HG02610 (cell line): ENCODE measurements around the gene HTR2C.
"Not testable (repeated sequence)": the region's sequence is repeated elsewhere in the genome, so short reads cannot be mapped to it uniquely, and the experiment has no call there.

Experiments
- ATAC-seq: cut with Tn5 transposase; IDR thresholded peaks from one replicate; pipeline ENCODE4 v1.9.1; 2021; ENCODE audit warnings: mild to moderate bottlenecking, moderate library complexity; ENCODE audit not compliant: unreplicated experiment

Gene HTR2C

DNA sequence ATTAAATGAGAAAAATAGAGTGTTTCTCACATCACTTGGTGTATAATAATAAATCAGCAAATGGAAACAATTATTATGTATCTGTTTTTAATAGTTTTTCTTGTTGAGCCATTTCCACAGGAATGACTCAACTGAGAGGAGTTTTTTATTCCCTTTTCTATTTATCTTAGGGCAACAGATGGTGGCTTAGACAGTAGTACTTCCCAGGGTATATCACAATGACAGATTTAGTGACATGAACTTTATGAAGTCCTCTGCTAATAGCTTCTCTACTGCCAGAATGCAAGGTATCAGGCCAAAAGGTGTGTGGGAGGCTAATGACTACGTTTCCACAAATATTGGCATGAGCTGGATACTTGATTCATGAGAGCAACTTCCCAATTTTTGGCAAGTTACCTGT is 126.7 kb downstream of the HTR2C start:
- no peak for ATAC-seq

DNA sequence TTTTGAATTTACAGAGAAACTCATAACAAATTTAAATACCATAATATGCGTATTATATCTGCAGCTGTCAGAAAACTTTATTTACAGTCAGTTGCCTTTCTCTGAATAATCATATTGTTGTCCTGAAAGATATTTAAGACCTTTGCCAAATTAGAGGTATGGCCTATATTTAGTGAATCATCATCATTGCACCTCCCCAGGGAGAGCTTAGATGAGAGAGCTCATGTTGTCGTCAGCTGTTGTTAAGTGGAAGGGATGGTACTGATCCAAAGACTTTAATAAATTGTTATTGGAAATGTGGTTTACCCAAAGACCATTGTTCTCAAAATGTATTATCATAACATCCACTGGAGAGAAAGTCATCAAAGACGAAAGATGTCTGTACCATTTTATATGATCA is 128.6 kb downstream of the HTR2C start:
- ATAC-seq: no peak

DNA sequence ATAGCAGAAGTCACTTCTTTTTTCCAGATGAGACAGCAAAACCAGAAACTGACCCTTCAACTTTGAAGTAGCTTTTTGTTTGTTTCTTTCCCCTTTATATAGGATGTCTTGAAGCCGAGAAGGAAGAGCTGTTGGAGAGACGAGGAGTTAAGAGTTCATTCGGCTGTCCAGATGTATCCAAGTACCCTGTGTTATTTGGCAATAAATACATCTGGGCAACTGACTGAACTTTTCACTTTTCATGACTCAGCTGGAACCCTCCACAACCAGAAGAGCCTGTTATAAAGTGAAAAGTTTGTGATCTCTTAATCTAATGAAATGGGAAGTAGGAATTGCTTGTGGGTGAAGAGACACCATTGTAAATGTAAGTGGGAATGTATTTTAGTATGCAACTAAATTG is 131.2 kb downstream of the HTR2C start:
- no peak for ATAC-seq

DNA sequence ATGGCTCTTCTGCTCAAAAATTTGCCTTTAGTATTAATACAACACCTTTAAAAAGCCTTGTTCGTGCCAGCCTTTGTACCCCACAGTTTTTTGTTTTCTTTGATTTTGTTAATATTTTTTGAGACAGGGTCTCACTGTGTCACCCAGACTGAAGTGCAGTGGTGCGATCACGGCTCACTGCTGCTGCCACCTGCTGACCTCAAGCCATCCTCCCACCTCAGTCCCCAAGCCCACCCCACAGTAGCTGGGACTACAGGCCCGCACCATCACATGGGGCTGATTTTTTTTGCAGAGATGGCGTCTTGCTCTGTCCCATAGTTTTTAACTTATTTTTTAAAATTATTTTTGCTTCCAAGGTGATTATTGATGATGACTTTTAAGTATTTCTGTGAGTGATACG is 134.0 kb downstream of the HTR2C start:
- no peak for ATAC-seq

DNA sequence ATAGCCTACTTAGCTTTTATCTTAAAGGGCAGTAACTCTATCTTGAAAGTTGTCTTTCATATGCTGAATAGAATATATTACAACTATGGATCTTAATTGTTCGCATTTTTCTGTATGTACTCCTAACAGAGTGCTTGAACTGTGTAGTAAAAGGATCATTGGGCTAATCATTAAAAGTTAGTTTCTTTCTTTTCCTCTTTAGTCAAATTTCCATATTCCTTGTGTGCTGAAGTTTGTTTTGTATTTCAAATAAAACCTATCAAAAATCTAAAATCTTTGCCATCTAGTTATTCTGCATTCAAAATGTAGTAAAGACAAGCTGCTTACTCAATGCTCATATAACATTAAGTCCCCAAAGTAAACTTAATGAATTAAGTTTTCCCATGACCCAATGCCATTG is 182.7 kb downstream of the HTR2C start:
- ATAC-seq: no peak

DNA sequence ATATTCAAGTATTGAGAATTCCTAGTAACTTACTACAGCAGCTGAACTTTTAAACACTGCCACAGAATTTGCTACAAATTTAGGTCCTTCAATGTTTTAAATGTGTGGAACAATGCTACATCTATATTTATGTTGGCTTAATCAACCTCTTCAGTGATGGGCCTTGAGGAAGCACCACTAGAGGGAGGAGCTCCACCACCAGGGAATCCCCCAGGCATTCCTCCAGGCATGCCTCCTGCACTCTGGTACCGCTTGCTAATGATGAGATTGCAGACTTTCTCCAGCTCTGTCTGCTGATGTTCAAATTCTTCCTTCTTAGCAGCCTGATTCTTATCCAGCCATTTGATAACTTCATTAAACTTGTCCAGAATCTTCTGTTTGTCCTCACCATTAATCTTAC is 190.8 kb downstream of the HTR2C start:
- ATAC-seq: no peak

DNA sequence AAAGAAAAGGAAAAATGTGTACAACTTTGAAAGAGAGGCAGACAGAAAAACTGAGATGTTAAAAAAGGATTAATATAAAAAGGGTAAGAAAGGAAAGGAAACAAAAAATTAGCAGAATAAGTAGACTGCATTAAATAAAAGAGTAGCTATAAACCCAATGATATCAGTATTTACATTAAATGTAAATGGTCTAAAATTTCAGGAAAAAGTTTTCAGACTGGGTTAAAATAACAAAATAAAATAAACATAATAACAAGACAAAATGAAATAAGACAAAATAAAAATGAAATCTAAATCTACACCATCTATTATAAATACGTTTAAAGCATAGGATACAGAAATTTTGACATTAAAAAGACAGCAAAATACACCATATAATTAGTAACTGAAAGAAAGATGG is 199.0 kb downstream of the HTR2C start:
- ATAC-seq: no peak

DNA sequence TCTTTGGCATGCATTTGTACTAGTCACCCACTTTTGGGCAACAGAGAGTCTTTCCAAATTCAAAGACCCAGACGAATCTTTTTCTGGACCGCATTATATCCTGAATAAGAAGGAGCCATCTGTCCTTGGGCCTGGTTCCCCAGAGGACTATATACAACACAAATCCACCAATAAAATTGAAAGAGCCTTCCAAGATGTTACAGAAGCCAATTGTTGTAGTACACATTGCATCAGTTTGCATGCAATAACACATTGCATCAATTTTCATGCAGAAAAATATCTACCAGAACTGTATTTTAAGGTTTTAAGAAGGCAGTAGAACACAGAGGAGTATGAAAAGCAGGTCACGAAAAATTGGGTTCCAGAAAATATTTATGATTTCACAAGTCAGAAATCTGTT is 203.2 kb downstream of the HTR2C start:
- ATAC-seq: no peak

DNA sequence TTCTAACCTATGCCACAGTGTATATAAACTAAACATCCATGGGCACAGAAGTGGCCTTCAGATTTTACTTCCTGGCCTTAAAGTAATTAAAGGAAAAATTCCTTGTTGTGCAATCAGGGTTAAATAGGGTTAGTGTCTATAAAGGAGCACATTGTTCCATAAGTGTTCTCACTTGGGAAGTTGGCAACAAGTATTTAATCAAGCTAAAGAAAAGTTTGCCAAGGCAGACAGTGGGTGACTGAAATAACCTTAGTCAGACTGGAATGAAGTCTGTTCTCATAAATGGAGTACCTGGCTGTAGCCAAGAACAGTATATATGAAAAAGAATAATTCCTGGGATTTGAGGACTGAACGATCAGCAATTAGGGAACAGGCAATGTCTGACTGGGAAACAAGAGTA is 213.6 kb downstream of the HTR2C start:
- no peak for ATAC-seq

DNA sequence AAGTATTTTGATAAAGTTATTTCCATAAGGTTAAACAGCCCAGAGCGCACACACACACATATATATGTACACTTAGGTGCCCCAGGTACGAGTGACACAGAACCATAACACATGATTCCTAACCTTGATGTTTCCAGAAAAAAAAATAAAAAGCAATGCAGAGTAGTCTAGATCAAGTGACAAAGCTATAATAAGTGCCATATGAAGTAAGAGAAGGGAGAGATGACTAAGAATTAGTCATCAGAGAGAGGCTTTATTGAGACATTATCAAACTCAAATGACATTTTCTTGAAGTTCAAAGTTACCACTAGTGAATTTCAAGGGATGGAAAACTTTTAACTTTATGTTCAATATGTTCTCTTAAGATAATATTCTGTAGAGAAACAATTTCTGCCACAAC is 215.0 kb downstream of the HTR2C start:
- ATAC-seq: no peak

DNA sequence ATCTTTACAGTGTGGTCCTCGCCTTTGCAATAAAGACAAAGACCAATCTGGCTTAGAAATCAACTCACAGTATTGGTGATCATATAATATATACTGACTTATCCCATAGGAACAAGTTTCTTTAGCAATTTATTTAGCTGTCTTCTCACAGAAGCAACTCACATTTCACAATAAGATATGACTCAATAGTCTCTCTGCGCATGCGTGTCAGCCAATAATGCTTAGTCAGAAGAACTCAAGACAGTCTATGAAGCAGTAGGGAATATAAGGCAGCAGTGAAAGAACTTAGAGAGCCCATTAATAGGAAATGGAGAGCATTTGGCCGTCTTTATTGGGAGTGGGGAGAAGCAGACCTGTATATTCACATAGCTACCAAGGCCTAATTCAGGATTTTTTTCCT is 216.8 kb downstream of the HTR2C start:
- no peak for ATAC-seq

DNA sequence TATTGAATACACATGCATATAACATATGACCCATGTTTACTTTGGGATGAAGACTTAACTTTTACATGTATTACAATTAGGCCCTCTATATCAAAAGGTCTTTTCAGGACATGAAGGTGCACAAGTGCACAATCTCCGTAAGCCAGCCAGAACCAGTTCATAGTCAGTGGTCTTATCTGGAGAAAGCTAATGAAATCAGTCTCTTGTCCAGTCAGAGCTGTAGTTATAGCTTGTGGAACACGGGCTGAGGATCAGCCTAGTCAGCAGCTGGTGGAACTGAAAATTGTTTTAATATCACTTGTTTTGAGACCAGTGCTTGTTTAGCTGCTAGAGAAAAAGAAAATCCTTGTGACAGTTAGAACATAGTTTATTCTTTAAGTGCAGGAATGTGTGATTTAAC is 235.6 kb downstream of the HTR2C start:
- no peak for ATAC-seq

DNA sequence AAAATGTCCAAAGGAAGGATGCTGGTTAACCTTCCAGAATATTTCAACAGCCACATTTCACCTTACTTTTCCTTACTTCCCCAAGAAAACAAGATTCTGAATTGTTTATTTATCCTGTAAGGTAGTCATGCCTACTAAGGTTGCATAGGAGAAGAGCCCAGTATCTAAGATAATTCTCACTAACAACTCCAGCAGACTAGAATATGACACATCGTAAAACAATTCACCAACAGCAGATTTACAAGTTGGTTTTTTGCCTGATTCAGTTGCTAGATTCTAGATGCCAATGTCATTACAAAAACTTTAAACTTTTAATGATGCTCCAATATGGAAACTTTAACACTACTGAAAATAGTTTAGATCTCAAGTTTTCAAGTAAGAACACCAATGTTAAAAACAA is 257.2 kb downstream of the HTR2C start:
- no peak for ATAC-seq

DNA sequence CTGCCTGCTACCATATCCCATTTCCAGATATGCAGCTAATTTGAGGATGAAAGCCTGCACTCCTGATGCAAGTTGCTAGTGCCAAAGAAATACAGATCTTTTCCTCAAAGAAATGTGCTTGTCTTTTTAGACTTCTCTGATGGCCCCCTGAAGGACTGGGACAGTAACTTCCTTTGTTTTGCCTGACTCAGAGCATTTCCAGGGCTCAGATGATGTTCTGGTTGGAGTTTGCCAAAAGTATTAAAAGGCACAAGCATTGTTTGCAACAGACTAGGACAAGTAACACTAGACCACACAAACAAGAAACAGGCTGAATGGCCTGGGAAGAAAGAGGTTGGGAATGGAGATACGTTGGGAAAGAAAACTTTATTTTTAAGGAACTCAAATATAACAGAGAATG is 258.3 kb downstream of the HTR2C start:
- no peak for ATAC-seq

DNA sequence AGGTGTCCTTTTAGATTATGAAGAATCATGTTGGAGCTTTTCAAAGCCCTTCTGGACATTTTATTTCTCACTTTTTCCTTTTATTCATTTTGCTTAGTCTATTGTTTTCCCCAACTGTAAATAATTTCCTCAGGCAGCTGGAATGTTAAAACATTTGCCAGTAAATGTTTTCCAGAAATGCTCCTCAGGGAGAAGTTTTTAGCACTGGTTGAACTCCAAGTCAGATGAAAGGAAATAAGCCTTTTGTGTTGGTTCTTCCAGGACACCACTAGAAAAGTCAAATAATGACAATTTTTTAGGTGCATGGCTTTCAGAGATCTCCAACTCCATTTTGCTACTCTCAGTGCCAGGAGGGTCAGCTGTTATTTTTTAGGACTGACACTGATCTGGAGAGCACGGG is 305.6 kb downstream of the HTR2C start:
- no peak for ATAC-seq

DNA sequence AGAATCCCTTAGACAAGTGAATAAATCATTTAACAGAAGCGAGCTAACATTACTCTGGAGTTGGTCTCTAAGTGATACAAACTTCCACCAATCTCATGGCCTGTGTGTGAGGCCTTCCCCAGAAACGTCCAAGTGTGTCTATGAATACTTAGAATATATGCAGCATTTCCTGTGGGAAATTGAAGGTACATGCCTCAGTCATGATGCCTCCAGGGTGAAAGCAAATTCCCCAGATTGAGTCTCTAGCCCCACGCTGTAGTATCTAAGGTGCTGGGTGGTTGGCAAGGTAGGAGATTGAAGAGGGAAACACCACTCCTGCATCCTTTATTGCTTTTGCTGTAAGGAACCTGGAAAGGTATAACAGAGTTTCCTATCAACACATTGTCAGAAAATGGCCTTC is 319.7 kb downstream of the HTR2C start:
- no peak for ATAC-seq

DNA sequence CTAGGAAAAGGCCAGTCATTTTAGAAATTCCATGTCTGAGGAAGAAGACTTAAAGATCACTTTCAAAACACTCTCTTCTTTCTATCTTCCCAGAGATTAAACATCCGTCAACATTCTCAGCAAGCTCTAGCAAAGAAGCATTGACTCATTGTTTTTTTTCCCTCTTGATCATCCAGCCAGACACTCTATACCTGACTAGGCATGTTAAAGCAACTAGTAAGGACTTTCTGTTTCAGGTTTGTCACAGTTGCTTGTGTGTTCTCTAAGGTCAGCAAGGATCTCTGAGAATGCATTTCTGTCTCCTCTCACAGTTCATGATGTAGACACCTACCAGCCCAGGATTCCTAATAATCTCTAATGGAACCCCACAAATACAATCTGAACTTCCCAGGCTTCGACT is 321.4 kb downstream of the HTR2C start:
- no peak for ATAC-seq

DNA sequence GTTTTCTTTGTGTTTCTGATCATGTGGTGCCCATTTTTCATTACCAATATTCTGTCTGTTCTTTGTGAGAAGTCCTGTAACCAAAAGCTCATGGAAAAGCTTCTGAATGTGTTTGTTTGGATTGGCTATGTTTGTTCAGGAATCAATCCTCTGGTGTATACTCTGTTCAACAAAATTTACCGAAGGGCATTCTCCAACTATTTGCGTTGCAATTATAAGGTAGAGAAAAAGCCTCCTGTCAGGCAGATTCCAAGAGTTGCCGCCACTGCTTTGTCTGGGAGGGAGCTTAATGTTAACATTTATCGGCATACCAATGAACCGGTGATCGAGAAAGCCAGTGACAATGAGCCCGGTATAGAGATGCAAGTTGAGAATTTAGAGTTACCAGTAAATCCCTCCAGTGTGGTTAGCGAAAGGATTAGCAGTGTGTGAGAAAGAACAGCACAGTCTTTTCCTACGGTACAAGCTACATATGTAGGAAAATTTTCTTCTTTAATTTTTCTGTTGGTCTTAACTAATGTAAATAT is 323.2 kb downstream of the HTR2C start:
- ATAC-seq: no peak

DNA sequence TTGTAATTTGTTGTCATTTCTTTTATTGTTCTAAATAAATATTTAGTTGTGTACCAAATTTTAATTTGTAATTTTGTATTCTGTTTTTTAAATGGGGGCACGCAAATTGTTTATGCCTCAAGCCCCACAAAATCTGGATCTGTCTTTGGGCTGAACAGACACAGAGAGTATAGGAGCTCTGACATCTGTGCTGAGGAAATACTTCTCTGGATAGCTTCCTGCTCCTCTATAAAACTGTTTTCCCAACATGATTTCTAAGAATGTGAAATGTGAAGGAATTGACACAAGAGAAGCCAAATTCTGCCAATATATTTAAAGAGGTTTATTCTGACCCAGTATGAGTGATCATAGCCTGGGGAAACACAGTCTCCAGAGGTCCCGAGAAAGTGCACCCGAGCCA is 340.5 kb downstream of the HTR2C start:
- ATAC-seq: no peak

DNA sequence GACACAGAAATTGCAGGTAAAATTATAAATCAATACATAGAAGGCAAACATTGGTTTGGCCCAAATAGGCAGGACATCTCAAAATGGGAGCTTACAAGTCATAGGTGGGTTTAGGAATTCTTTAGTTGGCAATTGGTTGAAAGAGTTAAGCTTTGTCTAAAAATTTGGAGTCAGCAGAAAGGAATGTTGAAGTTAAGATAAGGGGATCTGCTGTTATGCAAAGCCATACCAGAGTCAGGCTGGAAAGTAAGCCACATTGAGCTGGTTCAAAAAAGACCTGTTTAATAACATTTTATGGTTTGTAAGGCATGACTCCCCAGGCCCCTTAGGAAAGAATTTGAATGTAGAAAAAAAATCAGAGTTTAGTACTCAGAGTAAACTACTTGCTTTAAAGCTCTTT is 341.0 kb downstream of the HTR2C start:
- ATAC-seq: no peak

DNA sequence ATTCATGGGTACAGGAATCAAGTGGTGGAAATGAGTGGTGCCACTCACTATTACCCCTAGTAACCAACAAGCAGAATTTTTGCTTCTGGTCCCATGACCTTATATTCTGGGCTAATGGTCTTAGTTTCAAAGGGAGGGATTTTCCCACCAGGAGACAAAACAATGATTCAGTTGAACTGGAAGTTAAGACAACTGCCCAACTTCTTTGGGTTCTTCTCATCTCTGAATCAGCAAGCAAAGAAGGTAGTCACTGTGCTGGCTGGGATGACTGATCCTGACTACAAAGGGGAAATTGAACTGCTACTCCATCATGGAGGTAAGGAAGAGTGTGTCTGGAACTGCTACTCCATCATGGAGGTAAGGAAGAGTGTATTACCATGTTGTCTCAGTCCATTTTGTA is 346.3 kb downstream of the HTR2C start:
- no peak for ATAC-seq

DNA sequence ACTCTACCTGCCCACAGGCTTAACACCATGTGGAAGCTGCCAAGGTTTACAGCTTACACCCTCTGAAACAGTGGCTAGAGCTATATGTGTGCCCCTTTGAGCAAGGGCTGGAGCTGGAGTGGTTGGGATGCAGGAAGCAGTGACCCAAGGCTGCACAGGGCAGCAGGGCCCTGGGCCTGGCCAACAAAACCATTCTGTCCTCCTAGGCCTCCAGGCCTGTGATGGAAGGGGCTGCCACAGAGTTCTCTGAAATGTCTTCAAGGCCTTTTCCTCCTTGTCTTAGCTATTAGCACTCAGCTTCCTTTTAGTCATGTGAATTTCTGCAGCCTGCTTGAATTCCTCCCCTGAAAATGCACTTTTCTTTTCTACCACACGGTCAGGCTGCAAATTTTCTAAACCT is 348.7 kb downstream of the HTR2C start:
- no peak for ATAC-seq

DNA sequence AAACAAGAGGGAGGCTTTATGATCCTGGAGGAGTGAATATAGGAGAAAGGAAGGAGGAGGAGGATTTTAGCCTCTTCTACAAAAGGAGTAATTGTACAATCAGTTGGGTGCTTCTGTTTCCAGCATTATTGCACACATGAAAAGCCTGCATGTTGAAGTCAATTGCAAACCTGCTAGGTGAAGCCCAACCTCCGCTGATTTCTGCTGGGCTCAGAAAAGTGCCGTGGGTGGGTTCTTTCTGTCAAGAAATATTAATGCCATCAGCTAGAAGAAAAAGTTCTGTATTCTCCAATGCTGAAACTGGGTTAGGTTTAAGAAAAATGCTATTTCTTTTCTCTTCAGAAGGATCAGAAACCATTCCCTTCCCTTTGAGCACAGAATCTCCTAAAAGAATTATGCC is 349.4 kb downstream of the HTR2C start:
- ATAC-seq: not testable (repeated sequence)

DNA sequence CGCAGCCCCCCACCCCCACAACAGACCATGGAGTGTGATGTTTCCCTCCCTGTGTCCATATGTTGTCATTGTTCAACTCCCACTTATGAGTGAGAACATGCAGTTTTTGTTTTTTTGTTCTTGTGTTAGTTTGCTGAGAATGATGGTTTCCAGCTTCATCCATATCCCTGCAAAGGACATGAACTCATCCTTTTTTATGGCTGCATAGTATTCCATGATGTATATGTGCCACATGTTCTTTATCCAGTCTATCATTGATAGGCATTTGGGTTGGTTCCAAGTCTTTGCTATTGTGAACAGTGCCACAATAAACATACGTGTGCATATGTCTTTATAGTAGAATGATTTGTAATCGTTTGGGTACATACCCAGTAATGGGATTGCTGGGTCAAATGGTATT is 353.2 kb downstream of the HTR2C start:
- ATAC-seq: not testable (repeated sequence)
